MCF 10A (cell line): Measurements from ENCODE around the gene MAP2K5. TPM values are rescaled to one million over a fixed set of nuclear protein-coding genes. Genes with fewer than 3 reads are reported as not detected.

ENCODE experiments used
- BruUV-seq: library from RNA; stranded (reverse); fragments of 400-500 nt; replicated peaks from 2 replicates; lab custom pipeline; 2021; lab: Mats Ljungman, UMichigan
- CTCF ChIA-PET: fragments of 300-600 bp; sonication (Branson Sonifier 250); formaldehyde crosslinking; extraction: SDS; loops from one replicate; lab custom pipeline; 2021; ENCODE audit warnings: antibody characterized with exemption, inconsistent platforms; lab: Yijun Ruan, JAX
- POLR2A ChIA-PET: fragments of 300-600, 350-650 bp; sonication (Branson Sonifier 250); formaldehyde crosslinking; extraction: SDS; loops from one replicate; lab custom pipeline; 2020; ENCODE audit warnings: antibody characterized with exemption, inconsistent platforms; lab: Yijun Ruan, JAX
- DNase-seq: peaks from one replicate; pipeline ENCODE4 v3.0.0-alpha.2; 2018; ENCODE audit not compliant: unreplicated experiment
- H3K27ac Mint-ChIP-seq: one replicate; pipeline ENCODE4 v1.8.0; 2022; ENCODE audit warnings: mild to moderate bottlenecking, low read depth, mixed read lengths; ENCODE audit not compliant: unreplicated experiment
- H3K27me3 Mint-ChIP-seq: one replicate; pipeline ENCODE4 v1.8.0; 2022; ENCODE audit warnings: mixed read lengths; ENCODE audit not compliant: insufficient read depth, unreplicated experiment
- H3K36me3 Mint-ChIP-seq: one replicate; pipeline ENCODE4 v1.8.0; 2022; ENCODE audit warnings: mild to moderate bottlenecking, moderate library complexity, mixed read lengths; ENCODE audit not compliant: insufficient read depth, unreplicated experiment
- H3K4me1 Mint-ChIP-seq: one replicate; pipeline ENCODE4 v1.8.0; 2022; ENCODE audit warnings: mixed read lengths; ENCODE audit not compliant: insufficient read depth, unreplicated experiment
- H3K4me3 Mint-ChIP-seq: one replicate; pipeline ENCODE4 v1.8.0; 2022; ENCODE audit warnings: mild to moderate bottlenecking, moderate library complexity, mixed read lengths; ENCODE audit not compliant: unreplicated experiment
- H3K9me3 Mint-ChIP-seq: one replicate; pipeline ENCODE4 v1.8.0; 2022; ENCODE audit warnings: mixed read lengths; ENCODE audit not compliant: unreplicated experiment
- CTCF ChIP-seq: fragments of 200-600 bp; IDR thresholded peaks from one replicate; pipeline ENCODE4 v1.8.0; 2022; ENCODE audit warnings: antibody characterized with exemption, mild to moderate bottlenecking; ENCODE audit not compliant: unreplicated experiment
- intact Hi-C: fragments of 100-400 bp; cut with micrococcal nuclease; formaldehyde crosslinking; loops from 2 replicates; pipeline ENCODE4 v1.14.1; 2022
- total RNA-seq: library from RNA; stranded (reverse); gene quantifications from 2 replicates; pipeline ENCODE4 v1.2.3, GENCODE V29; 2022

The MAP2K5 gene
- total RNA-seq, 1 experiment from 2014 or later: 24.4 TPM

- H3K4me1 Mint-ChIP-seq: peaks cover 14% of the 10 kb centered on the region
- no peak overlapping the region for H3K4me3 Mint-ChIP-seq
- BruUV-seq: no TSS peak
- no peak for DNase-seq
- no peaks in the 10 kb centered on the region for H3K9me3 Mint-ChIP-seq
- H3K27ac Mint-ChIP-seq: no peak overlapping the region
- intact Hi-C loops: no loop called here
- ChIA-PET POLR2A (interaction anchor here (0.6 kb wide), 1 partner anchor 61 kb away, joined by 3 read pairs; no protein-coding TSS in a partner anchor), CTCF (no interaction called here)
- H3K36me3 Mint-ChIP-seq: no peaks in the 10 kb centered on the region
- no peaks in the 10 kb centered on the region for H3K27me3 Mint-ChIP-seq
- TF ChIP-seq CTCF: no peak
Measured at GRCh38 chr15:67732164-67732563, 189.7 kb downstream of the MAP2K5 start.

GRCh38 chr15:67732671-67733374 lies 190.3 kb downstream of the MAP2K5 start:
- TF ChIP-seq CTCF: no peak
- BruUV-seq: no TSS peak
- Mint-ChIP-seq H3K27me3 (no peaks in the 10 kb centered on the region), H3K36me3 (no peaks in the 10 kb centered on the region), H3K4me3 (no peak overlapping the region), H3K4me1 (peaks cover 14% of the 10 kb centered on the region), H3K27ac (no peak overlapping the region), H3K9me3 (no peaks in the 10 kb centered on the region)
- DNase-seq: no peak
- intact Hi-C loops: no loop called here
- CTCF ChIA-PET: no interaction called here
- POLR2A ChIA-PET: interaction anchor here (0.6 to 0.7 kb wide), 3 partner anchors 13 to 188 kb away, joined by 3 read pairs; no protein-coding TSS in a partner anchor

GRCh38 chr15:67735896-67736295 lies 193.4 kb downstream of the MAP2K5 start:
- no peak for DNase-seq
- Mint-ChIP-seq H3K9me3 (no peaks in the 10 kb centered on the region), H3K36me3 (no peaks in the 10 kb centered on the region), H3K4me3 (no peak overlapping the region), H3K4me1 (peaks cover 10% of the 10 kb centered on the region), H3K27ac (no peak overlapping the region), H3K27me3 (no peaks in the 10 kb centered on the region)
- CTCF ChIA-PET: no interaction called here
- POLR2A ChIA-PET: no interaction called here
- no peak for TF ChIP-seq CTCF
- intact Hi-C loops: no loop called here
- no TSS peak for BruUV-seq

- CTCF ChIA-PET: no interaction called here
- Mint-ChIP-seq H3K4me1 (peaks cover under 1% of the 10 kb centered on the region), H3K4me3 (no peak overlapping the region), H3K9me3 (no peaks in the 10 kb centered on the region), H3K27ac (no peak overlapping the region), H3K27me3 (no peaks in the 10 kb centered on the region), H3K36me3 (no peaks in the 10 kb centered on the region)
- POLR2A ChIA-PET: no interaction called here
- BruUV-seq: no TSS peak
- intact Hi-C loops: no loop called here
- TF ChIP-seq CTCF: no peak
- DNase-seq: no peak
Measured at GRCh38 chr15:67736810-67737209, 194.3 kb downstream of the MAP2K5 start.
